ENCODE data around the gene KLRC4.
"Not testable (repeated sequence)": the region's sequence is repeated elsewhere in the genome, so short reads cannot be mapped to it uniquely, and the experiment has no call there.

The KLRC4 gene

DNA sequence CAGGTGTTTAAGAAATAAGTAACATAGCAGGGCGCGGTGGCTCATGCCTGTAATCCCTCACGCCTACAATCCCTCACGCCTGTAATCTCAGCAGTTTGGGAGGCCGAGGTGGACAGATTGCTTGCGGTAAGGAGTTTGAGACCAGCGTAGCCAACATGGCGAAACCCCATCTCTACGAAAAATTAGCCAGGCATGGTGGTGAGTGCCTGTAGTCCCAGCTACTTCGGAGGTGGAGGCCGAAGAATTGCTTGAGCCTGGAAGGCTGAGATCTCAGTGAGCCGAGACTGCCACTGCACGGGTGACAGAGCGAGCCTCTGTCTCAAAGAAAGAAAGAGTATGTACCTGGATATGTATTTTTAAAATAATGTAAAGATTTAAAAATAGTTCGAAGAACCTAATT lies 13.4 kb downstream of the KLRC4 start:
- DNase-seq: not testable (repeated sequence)

DNA sequence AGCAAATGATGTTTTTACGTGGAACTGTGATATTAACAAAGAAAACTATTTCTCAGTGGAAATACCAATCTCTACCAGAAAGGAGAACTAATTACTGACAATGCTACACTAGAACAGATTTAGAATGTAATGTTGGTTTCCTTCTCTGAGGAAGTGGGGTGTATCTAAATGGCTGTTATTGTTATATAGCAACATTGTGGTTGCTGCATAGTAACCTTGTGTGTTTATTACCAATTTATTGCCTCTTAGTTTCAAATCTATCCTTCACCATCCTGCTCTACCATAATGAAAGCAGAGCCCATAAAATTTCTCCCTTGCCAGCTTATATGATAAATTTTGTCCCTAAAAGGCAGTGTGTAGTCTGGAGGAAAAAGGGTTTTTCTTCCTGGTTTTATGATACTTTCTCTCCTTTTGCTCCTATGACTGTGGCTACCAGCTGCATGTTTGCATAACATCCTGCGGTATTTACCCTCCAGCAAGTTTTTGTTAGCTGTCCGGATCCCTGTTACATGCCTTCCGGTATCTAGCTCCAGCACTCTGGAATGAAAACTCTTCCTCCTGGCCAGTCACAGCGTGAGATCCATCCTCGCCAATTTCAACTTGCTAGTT lies 14.1 kb downstream of the KLRC4 start:
- peak; percentile 90 for DNase-seq

DNA sequence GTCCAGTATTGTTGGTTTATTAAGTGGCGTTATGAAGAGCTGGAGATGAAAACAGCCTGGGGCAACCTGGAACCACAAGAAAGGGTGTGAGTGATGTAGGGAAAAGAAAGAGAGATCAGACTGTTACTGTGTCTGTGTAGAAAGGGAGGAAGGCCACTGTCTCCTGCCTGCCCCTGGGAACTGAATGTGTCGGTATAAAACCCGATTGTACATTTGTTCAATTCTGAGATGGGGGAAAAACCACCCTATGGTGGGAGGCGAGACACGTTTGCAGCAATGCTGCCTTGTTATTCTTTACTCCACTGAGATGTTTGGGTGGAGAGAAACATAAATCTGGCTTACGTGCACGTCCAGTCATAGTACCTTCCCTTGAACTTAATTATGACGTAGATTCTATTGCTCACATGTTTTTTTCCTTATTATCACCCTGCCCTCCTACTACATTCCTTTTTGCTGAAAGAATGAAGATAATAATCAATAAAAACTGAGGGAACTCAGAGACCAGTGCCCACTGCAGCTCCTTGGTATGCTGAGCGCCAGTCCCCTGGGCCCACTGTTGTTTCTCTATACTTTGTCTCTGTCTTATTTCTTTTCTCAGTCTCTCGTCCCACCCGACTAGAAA lies 14.9 kb downstream of the KLRC4 start:
- not testable (repeated sequence) for DNase-seq

- DNase-seq: no peak
These were observed 16.3 kb downstream of the KLRC4 start for GRCh38 chr12:10393291-10393690.

DNA sequence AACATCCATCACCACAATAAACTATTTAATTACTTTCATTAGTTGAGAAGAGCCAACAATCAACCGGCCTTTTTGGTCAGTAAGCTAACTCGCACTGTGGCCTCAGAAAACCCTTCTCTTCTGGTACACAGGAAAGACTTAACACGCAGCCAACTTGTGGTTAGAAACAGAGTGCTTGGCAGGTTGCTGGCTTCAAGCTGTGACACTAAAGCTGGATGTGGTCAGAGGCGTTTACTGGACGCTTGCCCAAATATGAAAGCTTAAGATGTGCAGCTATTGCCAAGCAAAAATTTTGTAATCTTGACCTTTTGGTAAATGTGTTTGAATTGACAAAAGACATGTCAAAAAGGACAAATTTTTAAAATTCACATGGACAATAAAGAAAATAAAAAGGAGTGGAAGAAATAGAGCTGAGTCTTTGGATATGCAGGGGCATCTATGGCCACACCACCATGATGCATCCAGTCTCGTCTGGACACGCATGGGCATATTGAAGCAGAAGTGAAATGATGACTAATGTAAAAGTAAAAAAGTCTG lies 17.1 kb downstream of the KLRC4 start:
- DNase-seq: peak; percentile 90

- not testable (repeated sequence) for DNase-seq
These were observed 18.6 kb downstream of the KLRC4 start for GRCh38 chr12:10390991-10391390.

- DNase-seq: no peak
These were observed 19.7 kb downstream of the KLRC4 start, which contains the start of gene KLRK1 for GRCh38 chr12:10389904-10390303. Gene KLRK1 (minus strand): TSS chr12:10390041. CDS start chr12:10388810, 1,231 bp downstream.

DNA sequence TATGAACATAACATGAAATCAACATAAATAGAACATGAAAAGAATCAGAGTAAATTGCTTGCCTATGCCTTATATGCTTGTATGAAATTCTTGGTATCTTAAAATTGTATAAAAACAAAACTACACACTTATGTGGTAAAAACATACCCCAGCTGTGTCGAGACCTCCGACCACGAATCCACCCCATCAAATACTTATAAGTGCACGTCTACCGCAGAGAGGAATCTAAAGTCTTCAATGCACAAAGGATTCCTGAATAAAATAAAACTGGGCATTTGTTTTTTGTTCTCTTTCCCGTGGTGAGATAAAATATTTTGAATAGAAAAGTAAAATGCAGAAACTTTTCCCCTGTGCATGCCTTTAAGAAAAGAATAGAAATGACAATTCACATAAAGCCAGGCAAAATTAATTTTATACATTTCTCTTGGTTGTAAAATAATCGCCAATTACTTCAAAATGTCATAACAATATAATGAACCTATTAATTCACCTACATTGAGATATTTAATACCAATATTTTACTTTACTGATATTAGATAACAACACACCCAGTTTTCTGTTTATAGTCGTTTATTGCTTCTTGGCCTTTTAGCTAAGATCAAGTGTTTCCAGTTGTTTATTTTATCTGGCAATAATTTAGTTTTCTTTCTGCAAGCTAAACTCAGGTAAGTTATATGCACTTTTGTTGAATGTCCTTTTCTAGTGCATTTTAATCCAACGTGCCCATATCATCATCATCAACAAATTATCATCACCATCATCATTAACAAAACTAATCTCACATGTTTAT lies 20.7 kb downstream of the KLRC4 start:
- DNase-seq: no peak

DNA sequence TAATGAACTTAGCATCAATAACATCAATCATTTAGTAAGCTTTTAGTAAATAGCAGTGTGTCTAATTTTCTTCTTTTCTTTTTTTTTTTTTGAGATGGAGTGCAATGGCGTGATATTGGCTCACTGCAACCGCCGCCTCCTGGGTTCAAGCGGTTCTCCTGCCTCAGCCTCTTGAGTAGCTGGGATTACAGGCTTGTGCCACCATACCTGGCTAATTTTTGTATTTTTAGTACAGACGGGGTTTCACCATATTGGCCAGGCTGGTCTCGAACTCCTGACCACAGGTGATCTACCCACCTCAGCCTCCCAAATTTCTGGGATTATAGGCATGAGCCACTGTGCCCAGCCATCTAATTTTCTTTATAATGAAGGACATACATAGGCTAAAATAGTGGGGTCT lies 22.1 kb downstream of the KLRC4 start:
- DNase-seq: not testable (repeated sequence)

DNA sequence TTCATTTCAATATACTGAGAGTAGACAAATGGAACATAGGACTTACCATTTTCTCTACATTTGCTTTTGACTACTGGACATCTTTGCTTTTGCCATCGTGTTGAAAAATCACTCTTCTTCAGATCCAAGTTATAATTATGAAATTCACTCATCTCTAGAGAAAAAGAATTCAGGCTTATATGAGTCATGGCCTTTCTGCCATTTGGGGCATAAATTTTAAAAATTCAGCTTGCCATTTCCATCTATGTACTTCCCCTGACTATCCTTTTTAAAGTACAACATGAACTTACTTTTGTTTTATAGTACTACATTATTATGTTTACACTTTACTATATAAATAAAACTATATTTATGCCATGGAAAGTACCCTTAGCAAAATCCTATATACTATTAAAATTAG lies 22.7 kb downstream of the KLRC4 start:
- DNase-seq: no peak

- DNase-seq: peak; percentile 87
These were observed 24.4 kb downstream of the KLRC4 start for GRCh38 chr12:10385166-10385613.

DNA sequence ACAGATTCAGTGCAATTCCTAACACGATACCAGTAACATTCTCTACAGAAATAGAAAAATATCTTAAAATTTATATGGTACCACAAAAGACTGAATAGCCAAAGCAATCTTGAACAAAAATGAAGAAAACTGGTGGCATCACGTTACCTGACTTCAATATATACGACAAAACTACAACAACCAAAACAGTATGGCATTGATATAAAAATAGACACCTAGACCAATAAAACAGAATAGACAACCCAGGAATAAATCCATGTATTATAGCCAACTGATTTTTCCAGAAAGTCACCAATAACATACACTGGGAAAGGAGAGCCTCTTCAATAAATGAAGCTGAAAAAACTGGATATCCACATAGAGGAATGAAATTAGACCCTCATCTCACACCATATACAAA lies 25.4 kb downstream of the KLRC4 start:
- DNase-seq: no peak

GRCh38 chr12:10381928-10382628 lies 27.5 kb downstream of the KLRC4 start:
- no peak for DNase-seq

- DNase-seq: not testable (repeated sequence)
These were observed 30.8 kb downstream of the KLRC4 start for GRCh38 chr12:10378737-10379136.

- DNase-seq: no peak
These were observed 34.9 kb downstream of the KLRC4 start for GRCh38 chr12:10374624-10375018.

DNA sequence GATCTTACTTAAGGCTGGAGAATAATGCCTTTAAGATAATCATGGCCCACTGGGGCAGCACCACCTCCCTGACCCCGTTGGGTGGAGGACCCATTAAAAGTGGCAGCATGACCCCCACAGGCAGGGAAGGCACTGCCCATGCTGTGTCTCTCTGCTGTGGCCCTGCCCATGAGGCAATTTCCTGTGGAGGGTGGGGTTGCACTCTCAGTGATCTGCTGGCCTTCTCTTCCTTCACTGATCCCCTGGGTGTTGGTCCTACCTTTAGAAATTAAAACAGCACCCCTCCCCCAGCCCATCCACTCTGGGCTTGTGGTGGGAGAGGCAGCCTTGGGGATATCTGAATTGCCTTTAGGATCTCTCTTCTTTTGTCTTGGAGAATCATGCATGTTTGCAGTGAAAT lies 37.0 kb downstream of the KLRC4 start:
- DNase-seq: no peak

- DNase-seq: not testable (repeated sequence)
These were observed 37.5 kb downstream of the KLRC4 start for GRCh38 chr12:10371893-10372535.

- no peak for DNase-seq
These were observed 39.8 kb downstream of the KLRC4 start for GRCh38 chr12:10369557-10370415.

DNA sequence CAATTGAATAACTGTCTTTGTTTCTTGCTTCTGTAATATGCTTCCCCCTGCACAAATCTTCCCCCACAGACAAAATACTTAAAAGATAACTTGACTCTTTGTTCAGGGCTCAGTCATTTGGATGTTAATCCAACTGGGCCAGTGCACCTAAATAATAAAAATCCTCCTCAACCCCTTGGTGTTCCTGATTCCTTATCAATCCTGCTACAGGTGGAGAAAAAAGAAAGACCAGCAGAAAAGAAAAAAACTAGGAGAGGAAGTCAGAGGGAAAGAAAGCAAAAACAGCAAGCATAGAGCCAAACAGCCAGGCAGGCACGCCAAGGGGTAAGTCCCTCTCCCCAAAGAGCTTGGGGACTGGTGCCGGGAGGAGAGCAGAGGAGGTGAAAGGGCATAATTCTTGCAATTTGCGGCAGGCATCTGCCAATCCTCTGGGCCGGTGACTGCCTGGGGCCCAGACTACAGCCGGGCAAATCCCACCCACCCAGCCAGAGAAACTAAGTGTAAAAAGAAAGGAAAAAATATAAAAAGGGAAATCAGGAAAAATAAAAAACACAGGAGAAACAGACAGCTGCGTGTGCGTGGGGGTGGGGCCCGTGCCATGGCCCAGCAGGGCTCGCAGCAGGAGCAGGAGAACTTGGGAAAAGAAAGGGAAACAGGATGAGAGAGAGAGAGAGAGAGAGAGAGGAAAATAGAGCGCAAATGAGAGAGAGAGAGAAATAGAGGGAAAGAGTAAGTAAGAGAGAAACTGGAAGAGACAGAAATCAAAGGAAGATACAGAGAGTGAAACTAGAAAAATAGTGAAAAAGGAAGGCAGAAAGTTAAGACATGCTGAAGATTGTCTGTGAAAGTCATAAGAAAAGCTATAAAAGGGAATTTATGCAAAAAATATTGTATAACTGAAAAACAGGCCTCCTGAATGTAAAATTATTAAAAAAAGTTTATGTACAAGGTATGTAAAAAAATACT lies 41.1 kb downstream of the KLRC4 start:
- no peak for DNase-seq

DNA sequence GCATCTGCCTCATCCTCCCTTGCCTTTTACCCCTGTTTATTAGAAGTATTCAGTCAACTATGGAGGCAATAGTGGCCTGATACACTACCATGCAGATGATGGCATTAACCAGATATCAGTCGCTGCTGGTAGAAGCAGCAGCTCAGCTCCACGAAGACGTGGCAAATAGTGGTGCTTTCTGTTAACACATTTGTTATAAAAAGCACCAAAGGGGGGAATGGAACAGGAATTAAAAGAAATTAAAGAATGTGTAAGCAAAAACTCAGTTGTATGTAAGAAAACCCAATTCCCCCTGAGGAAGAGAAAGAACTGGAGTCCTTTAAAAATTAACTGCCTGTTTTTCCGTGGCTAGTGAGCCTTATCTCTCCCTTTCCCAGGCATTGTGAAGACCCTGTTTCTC lies 41.8 kb downstream of the KLRC4 start:
- not testable (repeated sequence) for DNase-seq
